Psoas muscle (tissue), 8 donors: Measurements from ENCODE around the gene CDK5. TPM values are rescaled to one million over a fixed set of nuclear protein-coding genes. Genes with fewer than 3 reads are reported as not detected.
"Not testable (repeated sequence)": the region's sequence is repeated elsewhere in the genome, so short reads cannot be mapped to it uniquely, and the experiment has no call there.

ENCODE experiments used
- ATAC-seq, 4 donors: fragments of 200-7000 bp; cut with Tn5 transposase; one replicate each; pipeline ENCODE4 v1.9.1; 2020; ENCODE audit warnings: moderate library complexity in 3 of 4, mild to moderate bottlenecking in 2 of 4
- DNase-seq, 2 donors: peaks; one replicate each; pipeline ENCODE4 v3.0.0-alpha.2; 2020
- H3K27ac ChIP-seq: fragments of 200-600 bp; one replicate; pipeline ENCODE4 v1.8.0; 2022
- H3K27me3 ChIP-seq, 3 donors: fragments of 200-600 bp in 1 of 3; one replicate each; pipeline versions ENCODE4 v1.6.1 to v1.8.0; 2013 to 2022; ENCODE audit warnings: low read length in 2 of 3, mild to moderate bottlenecking in 2 of 3, moderate library complexity in 1 of 3; ENCODE audit not compliant: insufficient read depth in 3 of 3
- H3K36me3 ChIP-seq, 2 donors: fragments of 200-600 bp in 1 of 2; one replicate each; pipeline versions ENCODE4 v1.6.1 to v1.8.0; 2013 to 2022; ENCODE audit warnings: low read depth in 1 of 2, mild to moderate bottlenecking in 1 of 2, moderate library complexity in 1 of 2; ENCODE audit not compliant: insufficient read depth in 1 of 2
- H3K4me1 ChIP-seq: fragments of 200-600 bp; one replicate; pipeline ENCODE4 v1.8.0; 2022
- H3K4me3 ChIP-seq: fragments of 200-600 bp; one replicate; pipeline ENCODE4 v1.8.0; 2022; ENCODE audit warnings: mild to moderate bottlenecking
- H3K9me3 ChIP-seq: fragments of 200-600 bp; one replicate; pipeline ENCODE4 v1.8.0; 2022
- CTCF ChIP-seq: fragments of 200-600 bp; IDR thresholded peaks from one replicate; pipeline ENCODE4 v1.8.0; 2022; ENCODE audit warnings: antibody characterized with exemption
- WGBS, 3 donors: extraction: QIAGEN DNeasy Blood & Tissue Kit; methylation state at CpG; one replicate each; pipeline versions ENCODE4 v1.1.6 to v1.1.7; 2013; 5-methylcytosine and 5-hydroxymethylcytosine counted together
- intact Hi-C, 2 donors: fragments of 100-400 bp; cut with DNase I; formaldehyde crosslinking; loops; one replicate each; pipeline versions ENCODE4 v1.11.0 to v1.14.2; 2022
- polyA plus RNA-seq, 3 donors: library from polyadenylated mRNA; stranded (reverse); fragments of 200-250 nt; gene quantifications; one replicate each; pipeline ENCODE4 v1.2.3, GENCODE V29; 2013
- total RNA-seq, 4 donors: library from RNA; stranded (reverse); fragmentation: NEBNext Ultra II Directional in 2 of 4; extraction: Animal tissue kit (Norgen Biotek cat#: 25700) in 2 of 4; gene quantifications; one replicate each; pipeline versions ENCODE4 v1.2.1 to v1.2.4, GENCODE V29; 2021 to 2023
- donor health status: healthy with polysubstance abuse.
- donor health status: DM: no; HTN: no; CAD: no; lungs with moderate emphysema.
- donor health status: Bipolar disorder and iron deficiency.
- donor health status: healthy.
- donor health status: DM: yes; HTN: yes; CAD: no.
- donor health status: DM: no; HTN: no; CAD: no.
- donor health status: DM: no; HTN: no; CAD: no.
- donor health status: DM: yes; HTN: yes; CAD: no.

The CDK5 gene
- total and polyA plus RNA-seq, 7 donors = 3.8 to 15.2 (median 5.8) TPM

- intact Hi-C loops = loop anchor here in 1 of 2 donors (5.0 kb wide), 1 partner anchor 84 kb away; no protein-coding TSS in a partner anchor
- DNase-seq (peak; percentile 96 to 98), ATAC-seq (peak; percentile 93 to 96 (median 94))
- TF ChIP-seq CTCF = peak; percentile 47
- Histone ChIP-seq H3K4me1 (peaks cover 9% of the 10 kb centered on the region), H3K9me3 (no peaks in the 10 kb centered on the region), H3K36me3 (peaks cover 0 to 22% of the 10 kb centered on the region in 2 donors), H3K27ac (peak within 1 kb of the TSS; percentile 88), H3K27me3 (no peaks in the 10 kb centered on the region), H3K4me3 (peak within 1 kb of the TSS; percentile 82)
- WGBS, 3 donors = 0 to 1% (median 0%) methylated on average over 53 of the region's 53 CpGs
These were observed 29.4 kb downstream of the CDK5 start, which contains the start of gene ABCB8 for GRCh38 chr7:151028131-151028947. TSS of gene ABCB8 (plus strand) at chr7:151028450. CDS start at chr7:151028516, 66 bp downstream.

- Histone ChIP-seq H3K4me3 (peak overlapping the region; percentile 82), H3K36me3 (peaks cover 0 to 16% of the 10 kb centered on the region in 2 donors), H3K27ac (peak overlapping the region; percentile 88)
- peak in 1 of 4 donors; percentile 0 for ATAC-seq
- not testable (repeated sequence) for H3K27me3 ChIP-seq, DNase-seq, H3K4me1 ChIP-seq, H3K9me3 ChIP-seq
- WGBS, 3 donors = 7 to 11% (median 10%) methylated on average over 16 of the region's 16 CpGs
- intact Hi-C loops = loop anchor here in 1 of 2 donors (5.0 kb wide), 1 partner anchor 85 kb away; no protein-coding TSS in a partner anchor
These were observed 30.0 kb downstream of the CDK5 start for GRCh38 chr7:151027728-151028130.

- not testable (repeated sequence) for ATAC-seq, DNase-seq, H3K36me3 ChIP-seq, H3K4me1 ChIP-seq, H3K9me3 ChIP-seq, H3K27me3 ChIP-seq
- Histone ChIP-seq H3K4me3 (peak overlapping the region; percentile 82), H3K27ac (peak overlapping the region; percentile 88)
- 50 to 56% (median 56%) methylated on average over 19 of the region's 19 CpGs for WGBS, 3 donors
- intact Hi-C loops = loop anchor here in 1 of 2 donors (5.0 kb wide), 1 partner anchor 85 kb away; no protein-coding TSS in a partner anchor
These were observed 30.6 kb downstream of the CDK5 start for GRCh38 chr7:151026771-151027727.

GRCh38 chr7:151025924-151026671 lies 31.6 kb downstream of the CDK5 start:
- ATAC-seq (no peak), DNase-seq (no peak)
- WGBS, 3 donors = 77 to 84% (median 81%) methylated on average over 4 of the region's 4 CpGs
- intact Hi-C loops = loop anchor here in 1 of 2 donors (5.0 kb wide), 1 partner anchor 86 kb away; no protein-coding TSS in a partner anchor
- Histone ChIP-seq H3K27me3 (no peaks in the 10 kb centered on the region), H3K9me3 (no peaks in the 10 kb centered on the region), H3K4me3 (no peak overlapping the region), H3K27ac (no peak overlapping the region), H3K36me3 (no peaks in the 10 kb centered on the region), H3K4me1 (peaks cover 9% of the 10 kb centered on the region)
- no peak for TF ChIP-seq CTCF
